Measurements from ENCODE around the gene DUSP12.
"Not testable (repeated sequence)": the region's sequence is repeated elsewhere in the genome, so short reads cannot be mapped to it uniquely, and the experiment has no call there.

DUSP12 gene

GRCh38 chr1:161720422-161720821 lies 29.2 kb upstream of the DUSP12 start:
- Histone ChIP-seq H3K9ac (ENCODE audit: low read depth, low read length) (no peak overlapping the region), H3K27me3 (ENCODE audit: insufficient read depth, low read length) (peaks cover 20% of the 10 kb centered on the region), H3K36me3 (ENCODE audit: insufficient read depth, low read length) (no peaks in the 10 kb centered on the region), H3K27ac (ENCODE audit: low read depth, low read length) (no peak overlapping the region), H3K9me3 (ENCODE audit: insufficient read depth, low read depth, low read length) (no peaks in the 10 kb centered on the region), H3K4me1 (ENCODE audit: insufficient read depth, low read length) (no peaks in the 10 kb centered on the region), H3K4me3 (ENCODE audit: low read length) (no peak overlapping the region)
- 89% methylated on average over 1 of the region's 1 CpG for WGBS

- H3K27ac ChIP-seq (ENCODE audit: low read depth, low read length): no peak within 1 kb of the TSS
- WGBS: 91% methylated on average over 4 of the region's 4 CpGs
Measured at GRCh38 chr1:161720956-161721737, 28.4 kb upstream of the DUSP12 start, which contains the start of gene FCRLB. TSS of gene FCRLB (plus strand) at chr1:161721544. CDS start at chr1:161722673, 1,129 bp downstream.

DNA sequence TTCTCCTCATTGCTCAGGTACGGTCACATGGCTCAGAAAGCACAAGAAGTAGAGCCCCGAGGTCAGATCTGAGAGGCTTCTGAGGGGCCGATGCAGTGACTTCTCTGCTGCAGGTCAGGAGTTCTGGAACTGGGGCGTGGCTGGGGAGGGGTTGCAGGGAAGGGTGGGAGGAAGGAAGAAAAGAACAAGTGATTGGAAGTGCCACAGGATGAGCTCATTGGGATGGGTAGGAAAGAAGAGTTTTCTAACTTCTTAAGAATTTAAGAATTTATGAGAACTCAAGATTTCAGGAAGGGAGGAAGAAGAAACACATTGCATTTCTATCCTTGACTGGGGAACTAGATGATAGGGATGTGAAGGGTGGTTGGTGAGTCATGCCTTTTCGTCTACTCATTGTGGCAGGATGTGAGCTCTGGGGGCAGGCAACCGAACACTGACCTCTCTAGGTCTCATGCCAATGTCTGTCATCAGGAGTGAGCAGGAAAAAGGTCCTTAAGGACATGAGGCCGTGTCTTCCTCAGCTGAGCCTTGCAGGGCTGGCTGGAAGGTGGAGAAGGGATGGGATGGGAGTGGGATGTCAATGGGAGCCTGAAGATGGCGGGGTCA lies 27.7 kb upstream of the DUSP12 start:
- no peak overlapping the region for H3K4me3 ChIP-seq (ENCODE audit: low read length)
- H3K27ac ChIP-seq (ENCODE audit: low read depth, low read length): no peak overlapping the region
- H3K36me3 ChIP-seq (ENCODE audit: insufficient read depth, low read length): no peaks in the 10 kb centered on the region
- H3K27me3 ChIP-seq (ENCODE audit: insufficient read depth, low read length): peaks cover 32% of the 10 kb centered on the region
- no peaks in the 10 kb centered on the region for H3K4me1 ChIP-seq (ENCODE audit: insufficient read depth, low read length)
- 64% methylated on average over 8 of the region's 8 CpGs for WGBS
- H3K9ac ChIP-seq (ENCODE audit: low read depth, low read length): no peak overlapping the region
- no peaks in the 10 kb centered on the region for H3K9me3 ChIP-seq (ENCODE audit: insufficient read depth, low read depth, low read length)

More at GRCh38 chr1:161720956-161721737, 28.4 kb upstream of the DUSP12 start, which contains the start of gene FCRLB:
- Histone ChIP-seq H3K4me3 (ENCODE audit: low read length) (no peak within 1 kb of the TSS), H3K36me3 (ENCODE audit: insufficient read depth, low read length) (no peaks in the 10 kb centered on the region), H3K27me3 (ENCODE audit: insufficient read depth, low read length) (peaks cover 28% of the 10 kb centered on the region), H3K4me1 (ENCODE audit: insufficient read depth, low read length) (no peaks in the 10 kb centered on the region), H3K9me3 (ENCODE audit: insufficient read depth, low read depth, low read length) (no peaks in the 10 kb centered on the region), H3K9ac (ENCODE audit: low read depth, low read length) (no peak within 1 kb of the TSS)

DNA sequence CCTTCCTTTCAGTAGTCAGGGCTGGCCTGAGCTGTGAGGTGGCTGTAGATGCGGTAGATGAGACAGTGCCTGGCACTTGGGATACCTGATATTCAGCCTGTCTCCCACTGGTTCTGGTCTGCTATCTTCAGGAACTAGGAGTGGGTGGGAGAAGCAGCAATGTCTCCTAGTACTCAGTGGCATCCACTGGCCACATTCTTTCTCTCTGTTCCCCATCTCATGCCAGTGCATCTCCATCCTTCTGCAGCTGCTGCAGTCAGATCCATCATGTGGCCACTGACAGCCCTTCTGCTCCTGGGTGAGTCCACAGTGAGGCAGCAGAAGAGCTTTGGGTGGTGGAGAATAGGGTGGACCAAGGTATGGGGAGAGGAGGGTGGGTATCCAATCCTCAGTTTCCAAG lies 27.2 kb upstream of the DUSP12 start:
- Histone ChIP-seq H3K9me3 (ENCODE audit: insufficient read depth, low read depth, low read length) (no peaks in the 10 kb centered on the region), H3K27ac (ENCODE audit: low read depth, low read length) (no peak overlapping the region), H3K4me3 (ENCODE audit: low read length) (no peak overlapping the region), H3K27me3 (ENCODE audit: insufficient read depth, low read length) (peaks cover 36% of the 10 kb centered on the region), H3K36me3 (ENCODE audit: insufficient read depth, low read length) (no peaks in the 10 kb centered on the region), H3K9ac (ENCODE audit: low read depth, low read length) (no peak overlapping the region), H3K4me1 (ENCODE audit: insufficient read depth, low read length) (no peaks in the 10 kb centered on the region)
- 100% methylated on average over 1 of the region's 1 CpG for WGBS

GRCh38 chr1:161723459-161724141 lies 26.0 kb upstream of the DUSP12 start:
- no peak overlapping the region for H3K4me3 ChIP-seq (ENCODE audit: low read length)
- H3K27ac ChIP-seq (ENCODE audit: low read depth, low read length): no peak overlapping the region
- H3K4me1 ChIP-seq (ENCODE audit: insufficient read depth, low read length): peaks cover 3% of the 10 kb centered on the region; the same call in 1 of the 2 replicates
- H3K27me3 ChIP-seq (ENCODE audit: insufficient read depth, low read length): peaks cover 46% of the 10 kb centered on the region
- no peaks in the 10 kb centered on the region for H3K36me3 ChIP-seq (ENCODE audit: insufficient read depth, low read length)
- 90% methylated on average over 8 of the region's 8 CpGs for WGBS
- H3K9me3 ChIP-seq (ENCODE audit: insufficient read depth, low read depth, low read length): no peaks in the 10 kb centered on the region
- H3K9ac ChIP-seq (ENCODE audit: low read depth, low read length): no peak overlapping the region

- not testable (repeated sequence) for H3K27ac ChIP-seq (ENCODE audit: low read depth, low read length); H3K36me3 ChIP-seq (ENCODE audit: insufficient read depth, low read length); H3K9ac ChIP-seq (ENCODE audit: low read depth, low read length); H3K9me3 ChIP-seq (ENCODE audit: insufficient read depth, low read depth, low read length); H3K4me1 ChIP-seq (ENCODE audit: insufficient read depth, low read length)
- Histone ChIP-seq H3K27me3 (ENCODE audit: insufficient read depth, low read length) (peaks cover 50% of the 10 kb centered on the region), H3K4me3 (ENCODE audit: low read length) (peak overlapping the region; percentile 81)
- WGBS: 51% methylated on average over 22 of the region's 22 CpGs
Measured at GRCh38 chr1:161725258-161725907, 24.2 kb upstream of the DUSP12 start.

- H3K9me3 ChIP-seq (ENCODE audit: insufficient read depth, low read depth, low read length): no peaks in the 10 kb centered on the region
- H3K4me3 ChIP-seq (ENCODE audit: low read length): peak overlapping the region; percentile 81
- peak overlapping the region; percentile 52; the same call in 1 of the 2 replicates for H3K9ac ChIP-seq (ENCODE audit: low read depth, low read length)
- 1% methylated on average over 34 of the region's 34 CpGs for WGBS
- peaks cover 51% of the 10 kb centered on the region for H3K27me3 ChIP-seq (ENCODE audit: insufficient read depth, low read length)
- H3K4me1 ChIP-seq (ENCODE audit: insufficient read depth, low read length): peaks cover 4% of the 10 kb centered on the region
- no peak overlapping the region for H3K27ac ChIP-seq (ENCODE audit: low read depth, low read length)
- no peaks in the 10 kb centered on the region for H3K36me3 ChIP-seq (ENCODE audit: insufficient read depth, low read length)
Measured at GRCh38 chr1:161725908-161726472, 23.6 kb upstream of the DUSP12 start.

DNA sequence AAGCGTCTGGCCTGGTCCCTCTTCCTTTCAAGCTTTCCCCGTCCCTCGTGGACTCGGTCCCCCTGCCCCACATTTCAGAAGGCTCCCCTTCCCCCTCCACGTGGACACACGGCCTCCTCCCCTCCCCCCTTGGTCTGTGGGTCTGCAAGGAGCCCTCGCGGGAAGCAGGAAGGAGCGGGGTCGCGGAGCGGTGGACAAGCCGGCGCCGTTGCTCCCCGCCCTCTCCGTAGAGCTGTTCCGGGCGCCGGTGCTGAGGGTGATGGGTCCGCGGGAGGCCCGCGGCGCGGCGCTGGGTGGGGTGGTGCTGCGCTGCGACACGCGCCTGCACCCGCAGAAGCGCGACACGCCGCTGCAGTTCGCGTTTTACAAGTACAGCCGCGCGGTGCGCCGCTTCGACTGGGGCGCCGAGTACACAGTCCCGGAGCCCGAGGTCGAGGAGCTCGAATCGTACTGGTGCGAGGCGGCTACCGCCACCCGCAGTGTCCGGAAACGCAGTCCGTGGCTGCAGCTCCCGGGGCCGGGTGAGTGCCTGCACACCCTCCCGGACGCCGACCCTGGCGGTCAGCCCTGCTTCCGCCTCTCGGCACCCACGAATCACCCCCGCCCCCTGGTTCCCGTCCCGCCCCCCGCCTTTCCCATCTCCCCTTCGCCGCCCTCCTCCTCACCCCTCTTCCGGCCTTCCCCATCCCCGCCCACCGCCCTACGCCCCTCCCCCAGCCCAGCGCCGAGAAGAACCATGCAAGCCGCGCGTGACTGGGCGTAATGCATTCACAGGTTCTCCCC lies 22.9 kb upstream of the DUSP12 start:
- H3K4me1 ChIP-seq (ENCODE audit: insufficient read depth, low read length): peaks cover 8% of the 10 kb centered on the region

GRCh38 chr1:161727256-161727924 lies 22.2 kb upstream of the DUSP12 start:
- Histone ChIP-seq H3K9ac (ENCODE audit: low read depth, low read length) (peak overlapping the region; percentile 71), H3K4me1 (ENCODE audit: insufficient read depth, low read length) (peaks cover 8% of the 10 kb centered on the region), H3K27ac (ENCODE audit: low read depth, low read length) (peak overlapping the region; percentile 42; the same call in 1 of the 2 replicates), H3K36me3 (ENCODE audit: insufficient read depth, low read length) (no peaks in the 10 kb centered on the region), H3K27me3 (ENCODE audit: insufficient read depth, low read length) (peaks cover 49% of the 10 kb centered on the region), H3K4me3 (ENCODE audit: low read length) (peak overlapping the region; percentile 81), H3K9me3 (ENCODE audit: insufficient read depth, low read depth, low read length) (no peaks in the 10 kb centered on the region)
- WGBS: 2% methylated on average over 38 of the region's 38 CpGs

More for the DNA sequence above, 22.9 kb upstream of the DUSP12 start:
- H3K4me3 ChIP-seq (ENCODE audit: low read length): peak overlapping the region; percentile 81
- WGBS: under 1% methylated on average over 79 of the region's 83 CpGs
- peak overlapping the region; percentile 71 for H3K9ac ChIP-seq (ENCODE audit: low read depth, low read length)
- no peaks in the 10 kb centered on the region for H3K36me3 ChIP-seq (ENCODE audit: insufficient read depth, low read length)
- peak overlapping the region; percentile 42; the same call in 1 of the 2 replicates for H3K27ac ChIP-seq (ENCODE audit: low read depth, low read length)
- H3K9me3 ChIP-seq (ENCODE audit: insufficient read depth, low read depth, low read length): no peaks in the 10 kb centered on the region
- peaks cover 50% of the 10 kb centered on the region for H3K27me3 ChIP-seq (ENCODE audit: insufficient read depth, low read length)
